Mucosa of descending colon (tissue), 3 donors: Measurements from ENCODE around the gene SHISAL1. TPM values are rescaled to one million over a fixed set of nuclear protein-coding genes. Genes with fewer than 3 reads are reported as not detected.

Experiments used
- ATAC-seq: fragments of 200-7000 bp; cut with Tn5 transposase; one replicate; pipeline ENCODE4 v1.9.1; 2020; ENCODE audit warnings: mild to moderate bottlenecking, moderate library complexity
- DNase-seq, 3 donors: peaks; one replicate each; pipeline ENCODE4 v3.0.0-alpha.2; 2020
- H3K36me3 ChIP-seq: fragments of 200-600 bp; one replicate; pipeline ENCODE4 v1.8.0; 2021; ENCODE audit warnings: low read depth, mild to moderate bottlenecking
- H3K4me1 ChIP-seq: fragments of 200-600 bp; one replicate; pipeline ENCODE4 v1.8.0; 2021; ENCODE audit warnings: low read depth, mild to moderate bottlenecking
- H3K4me3 ChIP-seq: fragments of 200-600 bp; one replicate; pipeline ENCODE4 v1.8.0; 2021; ENCODE audit warnings: mild to moderate bottlenecking
- H3K9me3 ChIP-seq: fragments of 200-600 bp; one replicate; pipeline ENCODE4 v1.8.0; 2021; ENCODE audit warnings: mild to moderate bottlenecking
- intact Hi-C, 2 donors: fragments of 100-400 bp; cut with DNase I in 1 of 2; cut with micrococcal nuclease in 1 of 2; formaldehyde crosslinking; loops; one replicate each; pipeline versions ENCODE4 v1.11.0 to v1.11.1; 2022; cut with DNase I, micrococcal nuclease
- total RNA-seq, 3 donors: library from RNA; stranded (reverse); fragmentation: NEBNext Ultra II Directional in 2 of 3; extraction: Animal tissue kit (Norgen Biotek cat#: 25700) in 2 of 3; gene quantifications; one replicate each; pipeline versions ENCODE4 v1.2.1 to v1.2.4, GENCODE V29; 2021 to 2023
- TF ChIP-seq, protein P1 (sequence below): fragments of 200-600 bp; IDR thresholded peaks from one replicate; pipeline ENCODE4 v1.8.0; 2022; ENCODE audit warnings: antibody characterized with exemption, mild to moderate bottlenecking
- donor health status: DM: no; HTN: no; CAD: no; lungs with moderate emphysema.
- donor health status: DM: no; HTN: no; CAD: no.
- donor health status: DM: no; HTN: yes; CAD: no.

SHISAL1 gene
- total RNA-seq, 3 donors from 2014 or later, result 0.38 to 34.3 (median 1.1) TPM

DNA sequence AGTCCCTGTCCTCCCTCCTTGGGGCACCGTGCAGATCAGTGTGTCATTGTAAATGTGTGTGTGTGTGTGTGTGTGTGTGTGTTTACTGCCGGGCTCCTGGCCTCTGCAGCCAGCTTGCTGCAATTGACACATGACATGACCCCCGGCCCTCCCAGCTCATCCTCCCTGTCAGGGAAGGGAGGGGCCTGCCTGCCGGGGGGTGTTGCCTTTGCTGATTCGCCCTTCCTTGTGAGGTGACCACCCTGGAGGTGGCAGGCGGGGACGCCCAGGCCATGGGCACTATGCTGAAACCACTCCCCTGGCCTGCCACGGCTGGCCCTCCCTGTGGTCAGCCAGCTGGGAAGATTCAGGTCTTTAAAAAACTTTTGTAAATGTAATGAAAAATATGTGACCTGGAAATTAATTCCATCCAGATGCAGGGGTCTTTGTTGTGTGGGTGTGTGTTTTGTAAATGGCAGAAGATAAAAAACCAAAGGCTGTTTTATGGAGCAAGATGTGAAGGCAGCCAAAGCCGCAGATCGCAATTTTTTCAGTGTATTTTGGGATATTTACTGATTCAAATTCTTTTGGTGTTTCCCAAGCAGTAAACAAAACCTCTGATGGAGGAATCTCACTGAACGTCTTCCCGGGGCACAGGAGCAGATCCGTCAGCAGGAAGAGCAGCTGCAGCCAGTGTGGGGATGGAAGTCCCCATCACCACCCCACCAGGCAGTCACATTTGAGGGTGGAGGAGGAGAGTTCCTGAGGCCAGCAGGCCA, 23.2 kb downstream of the SHISAL1 start:
- Histone ChIP-seq H3K4me1 (no peaks in the 10 kb centered on the region), H3K4me3 (no peak overlapping the region), H3K36me3 (no peaks in the 10 kb centered on the region), H3K9me3 (peaks cover 1% of the 10 kb centered on the region)
- DNase-seq, result peak in 2 of 3 donors; percentile 21 to 44
- intact Hi-C loops, result no loop called here
- TF ChIP-seq, protein P1, sequence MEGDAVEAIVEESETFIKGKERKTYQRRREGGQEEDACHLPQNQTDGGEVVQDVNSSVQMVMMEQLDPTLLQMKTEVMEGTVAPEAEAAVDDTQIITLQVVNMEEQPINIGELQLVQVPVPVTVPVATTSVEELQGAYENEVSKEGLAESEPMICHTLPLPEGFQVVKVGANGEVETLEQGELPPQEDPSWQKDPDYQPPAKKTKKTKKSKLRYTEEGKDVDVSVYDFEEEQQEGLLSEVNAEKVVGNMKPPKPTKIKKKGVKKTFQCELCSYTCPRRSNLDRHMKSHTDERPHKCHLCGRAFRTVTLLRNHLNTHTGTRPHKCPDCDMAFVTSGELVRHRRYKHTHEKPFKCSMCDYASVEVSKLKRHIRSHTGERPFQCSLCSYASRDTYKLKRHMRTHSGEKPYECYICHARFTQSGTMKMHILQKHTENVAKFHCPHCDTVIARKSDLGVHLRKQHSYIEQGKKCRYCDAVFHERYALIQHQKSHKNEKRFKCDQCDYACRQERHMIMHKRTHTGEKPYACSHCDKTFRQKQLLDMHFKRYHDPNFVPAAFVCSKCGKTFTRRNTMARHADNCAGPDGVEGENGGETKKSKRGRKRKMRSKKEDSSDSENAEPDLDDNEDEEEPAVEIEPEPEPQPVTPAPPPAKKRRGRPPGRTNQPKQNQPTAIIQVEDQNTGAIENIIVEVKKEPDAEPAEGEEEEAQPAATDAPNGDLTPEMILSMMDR, result no peak
- peak; percentile 60 for ATAC-seq

- Histone ChIP-seq H3K36me3 (no peaks in the 10 kb centered on the region), H3K4me3 (no peak overlapping the region), H3K4me1 (no peaks in the 10 kb centered on the region), H3K9me3 (no peaks in the 10 kb centered on the region)
- DNase-seq, result no peak
- intact Hi-C loops, result no loop called here
- ATAC-seq, result peak; percentile 74
- TF ChIP-seq, protein P1, result no peak
These were observed 23.8 kb downstream of the SHISAL1 start for GRCh38 chr22:44288913-44289312.

DNA sequence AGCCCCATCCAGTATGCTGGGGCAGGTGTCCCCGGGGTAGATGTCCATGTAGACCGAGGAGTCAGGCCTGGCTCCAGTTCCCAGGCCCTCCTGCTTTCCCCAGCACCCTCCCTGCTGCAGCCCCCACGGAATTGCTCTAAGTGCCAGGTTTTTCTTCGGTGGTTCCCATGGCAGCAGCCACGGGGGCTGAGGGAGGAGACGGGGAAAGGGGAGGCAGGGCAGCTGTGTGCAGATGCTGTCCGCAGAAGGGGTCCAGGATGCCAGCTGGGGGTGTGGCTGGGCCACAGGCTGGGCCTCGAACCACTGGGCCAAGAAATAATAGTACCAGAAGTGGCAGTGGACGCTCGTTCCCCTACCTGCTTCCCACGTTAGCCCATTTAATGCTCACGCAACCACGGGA, 25.0 kb downstream of the SHISAL1 start:
- Histone ChIP-seq H3K9me3 (no peaks in the 10 kb centered on the region), H3K4me1 (no peaks in the 10 kb centered on the region), H3K4me3 (no peak overlapping the region), H3K36me3 (no peaks in the 10 kb centered on the region)
- intact Hi-C loops, result no loop called here
- TF ChIP-seq, protein P1, result no peak
- no peak for ATAC-seq
- DNase-seq, result no peak

GRCh38 chr22:44287121-44287693, 25.5 kb downstream of the SHISAL1 start:
- Histone ChIP-seq H3K36me3 (no peaks in the 10 kb centered on the region), H3K4me3 (no peak overlapping the region), H3K9me3 (no peaks in the 10 kb centered on the region), H3K4me1 (no peaks in the 10 kb centered on the region)
- DNase-seq, result no peak
- intact Hi-C loops, result no loop called here
- TF ChIP-seq, protein P1, result no peak
- ATAC-seq, result no peak

- ATAC-seq (no peak), DNase-seq (no peak)
- Histone ChIP-seq H3K36me3 (no peaks in the 10 kb centered on the region), H3K4me3 (no peak overlapping the region), H3K4me1 (no peaks in the 10 kb centered on the region), H3K9me3 (no peaks in the 10 kb centered on the region)
- intact Hi-C loops, result no loop called here
- TF ChIP-seq, protein P1, result no peak
These were observed 26.1 kb downstream of the SHISAL1 start for GRCh38 chr22:44286646-44287045.
